EH (cell line): ENCODE results near the gene CHST7.
"Not testable (repeated sequence)": the region's sequence is repeated elsewhere in the genome, so short reads cannot be mapped to it uniquely, and the experiment has no call there.

ENCODE experiments used
- DNase-seq: peaks from one replicate; pipeline ENCODE4 v3.0.0-alpha.2; 2015; ENCODE audit warnings: low read depth

Gene CHST7

DNA sequence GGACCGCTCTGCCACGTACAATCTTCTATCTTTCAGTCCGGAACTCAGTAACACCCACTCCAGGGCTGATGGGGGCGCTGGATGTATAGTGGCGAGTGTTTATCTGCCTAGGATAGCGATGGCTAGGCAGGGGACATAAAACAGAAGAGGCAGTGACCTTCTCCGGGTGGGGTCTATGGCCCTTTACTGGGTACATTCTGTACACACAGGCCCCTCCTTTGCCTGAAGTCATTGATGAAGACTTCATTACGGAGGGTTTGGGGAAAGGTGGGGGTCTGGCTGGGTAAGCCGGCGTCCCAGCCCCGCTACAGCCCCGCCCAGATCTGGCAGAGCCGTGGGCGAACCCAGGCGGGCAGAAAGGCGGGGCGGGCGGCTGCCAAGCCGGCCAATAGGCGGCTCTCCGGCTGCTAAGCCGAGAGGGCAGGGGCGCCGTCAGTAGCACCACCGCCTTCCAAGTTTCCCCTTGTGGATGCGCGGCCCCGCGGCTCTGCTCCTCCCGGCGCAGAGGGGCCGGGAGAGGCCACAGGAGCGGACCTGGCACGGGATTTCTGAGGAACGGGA is at the start of gene CHST7:
Gene CHST7, plus strand, starts transcription at position 435 of the 561 bp plus-strand sequence. CDS start 167 bp downstream, outside the sequence.
- DNase-seq, result peak; percentile 79

- not testable (repeated sequence) for DNase-seq
These were observed 44.9 kb upstream of the CHST7 start for GRCh38 chrX:46528640-46529039.

- DNase-seq, result not testable (repeated sequence)
These were observed 43.7 kb upstream of the CHST7 start for GRCh38 chrX:46529740-46530403.

GRCh38 chrX:46530404-46530908 is 43.1 kb upstream of the CHST7 start:
- not testable (repeated sequence) for DNase-seq

DNA sequence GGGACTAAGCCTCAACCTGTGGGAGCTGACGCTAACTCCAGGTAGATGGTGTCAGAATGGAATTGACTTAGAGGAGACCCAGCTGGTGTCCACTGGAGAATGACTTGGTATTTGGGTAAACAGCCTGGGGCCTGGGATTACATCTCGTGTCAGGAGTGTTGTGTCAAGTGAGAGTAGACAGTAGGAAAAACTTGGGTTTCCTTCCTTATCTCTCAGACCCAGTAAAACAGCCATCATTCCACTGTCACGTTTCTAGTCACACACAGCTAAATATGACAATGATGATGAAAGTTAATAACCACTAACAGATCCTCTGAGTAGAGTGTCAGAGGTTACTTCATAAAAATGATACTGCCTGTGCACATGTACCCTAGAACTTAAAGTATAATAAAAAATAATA is 42.1 kb upstream of the CHST7 start:
- DNase-seq, result no peak

GRCh38 chrX:46543441-46543840 is 30.1 kb upstream of the CHST7 start:
- DNase-seq, result no peak

- DNase-seq, result not testable (repeated sequence)
These were observed 29.0 kb upstream of the CHST7 start for GRCh38 chrX:46544527-46544926.

DNA sequence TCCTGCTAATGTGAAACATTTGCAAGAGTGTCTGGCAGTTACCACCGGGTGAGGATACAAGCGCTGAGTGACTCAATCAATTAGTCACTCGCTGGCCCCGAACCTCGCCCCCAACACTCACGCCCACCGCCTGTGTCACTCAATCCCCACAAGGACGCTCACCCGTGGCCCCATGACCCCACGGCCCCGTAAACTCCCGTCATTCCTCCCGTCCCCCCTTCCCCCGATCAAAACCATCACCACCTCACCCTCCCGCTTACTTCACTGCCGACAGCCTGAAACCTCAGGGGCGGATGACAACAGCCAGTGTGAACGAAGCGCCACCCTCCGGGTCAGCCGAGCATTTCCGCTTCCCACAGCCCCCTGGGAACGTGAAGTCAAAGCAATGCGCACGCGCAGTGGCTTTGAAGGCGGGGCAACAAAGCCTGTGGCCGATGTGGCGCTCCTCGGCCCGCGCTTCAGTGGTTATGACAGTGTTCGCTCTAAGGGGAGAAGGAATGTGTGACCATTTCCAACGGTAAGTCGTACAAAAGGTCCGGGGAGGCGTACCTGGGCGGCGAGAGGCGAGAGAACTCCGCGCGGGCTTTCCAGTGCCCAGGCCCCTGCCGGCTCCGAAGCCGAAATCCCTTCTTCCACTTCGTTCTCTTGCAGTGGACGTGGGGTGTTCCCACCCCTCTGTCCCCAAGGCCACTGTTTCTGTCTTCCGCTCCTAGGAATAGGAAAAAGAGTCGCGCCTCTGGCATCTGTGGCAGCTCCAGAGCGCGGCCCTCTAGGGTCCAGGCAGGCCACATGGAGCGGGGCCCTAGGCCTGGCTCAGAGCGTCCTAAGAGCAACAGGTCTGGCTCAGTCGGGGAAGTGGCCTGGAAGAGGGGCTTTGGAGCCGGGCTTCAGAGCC is 28.2 kb upstream of the CHST7 start, which contains the start of gene ZNF674:
Gene ZNF674, minus strand, starts transcription at position 311 of the 895 bp plus-strand sequence. CDS start 3,334 bp downstream, outside the sequence.
- peak; percentile 92 for DNase-seq

- peak; percentile 87 for DNase-seq
These were observed 25.7 kb upstream of the CHST7 start for GRCh38 chrX:46547857-46548256.

DNA sequence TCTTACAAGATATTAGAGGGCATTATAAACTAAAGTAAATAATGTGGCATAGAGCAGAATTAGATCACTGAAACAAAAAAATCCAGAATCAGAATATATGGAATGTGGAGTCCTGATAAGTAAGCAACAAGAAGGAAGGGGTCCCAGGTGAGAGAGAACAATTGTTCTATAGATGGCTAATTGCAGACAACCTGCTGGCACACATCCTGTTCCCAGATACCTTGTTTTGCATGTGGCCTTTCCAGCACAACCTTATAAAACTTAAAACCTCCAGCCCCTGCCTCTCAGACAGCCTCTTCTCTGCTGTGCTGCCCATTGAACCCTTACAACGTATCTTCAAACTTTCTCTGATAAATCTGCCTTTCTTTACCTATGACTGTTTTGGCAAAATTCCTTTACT is 23.7 kb upstream of the CHST7 start:
- no peak for DNase-seq

GRCh38 chrX:46551494-46552128 is 22.0 kb upstream of the CHST7 start:
- DNase-seq, result peak; percentile 63

DNA sequence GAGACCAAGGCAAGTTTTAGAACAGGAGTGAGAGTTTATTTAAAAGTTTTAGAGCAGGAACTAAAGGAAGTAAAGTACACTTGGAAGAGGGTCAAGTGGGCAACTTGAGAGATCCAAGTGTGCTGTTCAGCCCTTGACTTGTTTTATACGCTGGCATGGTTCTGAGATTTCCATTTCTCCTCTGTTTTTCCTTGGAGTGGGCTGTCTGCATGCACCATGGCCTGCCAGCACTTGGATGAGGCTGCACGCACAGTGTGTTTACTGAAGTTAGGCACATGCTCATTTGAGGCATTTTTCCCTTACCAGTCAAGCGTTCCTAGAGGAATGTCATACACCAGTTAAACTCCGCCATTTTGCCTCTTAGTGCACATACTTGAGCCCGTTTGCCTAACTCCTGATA is 19.6 kb upstream of the CHST7 start:
- no peak for DNase-seq

GRCh38 chrX:46554942-46555341 is 18.6 kb upstream of the CHST7 start:
- DNase-seq, result peak; percentile 43

DNA sequence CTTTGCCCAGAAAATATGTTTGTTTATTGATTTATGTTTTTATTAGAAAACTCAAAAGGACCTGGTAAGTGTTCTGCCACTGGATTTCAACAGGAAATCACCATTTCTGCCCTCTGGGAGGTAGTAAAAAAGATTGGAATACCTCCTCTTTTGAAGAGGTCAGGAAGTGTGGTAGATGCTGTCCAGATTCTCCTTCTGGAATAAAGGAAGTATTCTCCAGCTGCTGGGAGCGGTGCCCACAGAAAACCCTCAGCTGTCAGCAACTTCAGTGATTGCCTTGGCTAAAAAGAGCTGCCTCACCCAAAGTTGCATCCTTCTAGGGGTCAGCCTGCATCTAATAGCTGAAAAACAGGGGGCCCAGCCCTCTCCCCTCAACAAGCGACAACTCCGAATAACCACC is 14.5 kb upstream of the CHST7 start:
- peak; percentile 28 for DNase-seq

DNA sequence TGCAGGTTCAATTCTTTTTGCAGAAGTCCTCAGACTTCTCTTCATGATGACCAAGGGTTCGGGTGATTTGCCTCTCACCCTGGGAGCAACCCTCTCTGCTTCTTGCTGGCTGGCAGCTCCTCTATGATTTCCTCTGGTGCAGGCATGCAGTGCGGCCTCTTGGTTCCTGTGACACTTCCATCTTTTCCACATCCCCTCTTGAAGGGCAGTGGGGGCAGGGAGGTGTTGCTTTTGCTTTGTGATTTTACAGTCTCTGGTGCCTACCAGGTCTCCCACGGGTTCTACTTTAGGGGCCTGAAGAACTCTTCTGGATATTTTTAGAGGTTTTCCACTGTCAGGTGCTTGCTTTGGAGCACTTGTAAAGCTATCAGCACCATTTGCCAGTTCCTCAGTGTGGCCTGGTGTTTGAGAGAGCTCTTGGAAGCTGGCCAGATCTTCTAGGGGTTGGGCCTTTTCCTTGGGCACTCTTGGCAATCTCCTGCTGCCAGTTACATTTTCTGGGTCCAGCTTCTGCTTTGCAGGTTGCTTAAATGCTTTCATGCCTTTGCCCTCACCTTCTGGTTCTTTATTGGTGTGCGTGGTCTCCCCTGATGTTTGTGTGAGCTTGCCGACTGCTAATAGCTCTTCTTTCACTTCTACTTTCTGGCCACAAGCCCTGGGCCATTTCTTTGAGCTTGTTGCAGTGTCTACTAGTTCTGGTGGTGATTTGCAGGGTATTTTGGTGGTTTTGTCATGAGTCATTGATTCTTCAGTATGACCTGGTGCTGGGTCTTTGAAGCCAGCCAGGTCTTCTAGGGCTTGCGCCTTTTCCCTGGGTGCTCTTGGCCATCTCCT is 11.5 kb upstream of the CHST7 start:
- DNase-seq, result peak; percentile 8

- no peak for DNase-seq
These were observed 6.2 kb upstream of the CHST7 start for GRCh38 chrX:46567388-46567787.

- no peak for DNase-seq
These were observed 3.9 kb upstream of the CHST7 start for GRCh38 chrX:46569621-46570020.

DNA sequence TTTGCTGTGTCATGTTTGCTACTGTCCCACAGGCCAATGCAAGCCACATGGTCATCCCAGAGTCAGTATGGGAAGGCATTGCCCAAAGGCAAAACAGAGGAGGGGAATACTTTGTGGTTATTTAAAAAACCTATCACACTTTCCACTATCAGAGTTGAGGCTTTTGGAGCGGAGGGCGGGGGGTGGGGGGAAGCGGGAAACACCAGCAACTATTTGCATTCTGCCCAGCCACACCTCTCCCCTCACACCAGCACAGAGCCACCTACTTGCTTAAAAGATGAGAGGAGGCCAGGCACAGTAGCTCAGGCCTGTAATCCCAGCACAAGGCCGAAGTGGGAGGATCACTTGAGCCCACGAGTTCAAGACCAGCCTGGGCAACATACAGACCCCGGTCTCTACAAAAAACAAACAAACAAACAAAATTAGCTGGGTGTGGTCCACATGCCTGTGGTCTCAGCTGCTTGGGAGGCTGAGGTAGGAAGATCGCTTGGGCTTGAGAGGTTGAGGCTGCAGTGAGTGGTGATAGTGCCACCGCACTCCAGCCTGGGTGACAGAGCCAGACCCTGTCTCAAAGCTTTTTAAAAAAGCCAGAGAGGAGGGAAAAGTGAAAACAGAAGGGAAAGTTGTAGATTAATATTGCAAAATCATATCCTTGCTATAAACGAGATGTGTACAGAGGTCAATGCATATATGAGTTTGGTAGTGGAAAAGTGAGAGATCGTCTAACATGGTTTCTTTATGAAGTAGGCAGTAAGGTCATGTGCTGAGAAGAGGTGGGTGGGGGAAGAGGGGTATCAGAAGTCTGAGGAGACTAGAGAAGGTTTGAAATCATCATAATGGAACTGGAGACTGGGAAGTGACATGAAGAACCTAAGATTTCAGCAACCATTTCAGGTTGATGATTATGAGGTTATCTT is 1.9 kb upstream of the CHST7 start:
- DNase-seq, result no peak

DNA sequence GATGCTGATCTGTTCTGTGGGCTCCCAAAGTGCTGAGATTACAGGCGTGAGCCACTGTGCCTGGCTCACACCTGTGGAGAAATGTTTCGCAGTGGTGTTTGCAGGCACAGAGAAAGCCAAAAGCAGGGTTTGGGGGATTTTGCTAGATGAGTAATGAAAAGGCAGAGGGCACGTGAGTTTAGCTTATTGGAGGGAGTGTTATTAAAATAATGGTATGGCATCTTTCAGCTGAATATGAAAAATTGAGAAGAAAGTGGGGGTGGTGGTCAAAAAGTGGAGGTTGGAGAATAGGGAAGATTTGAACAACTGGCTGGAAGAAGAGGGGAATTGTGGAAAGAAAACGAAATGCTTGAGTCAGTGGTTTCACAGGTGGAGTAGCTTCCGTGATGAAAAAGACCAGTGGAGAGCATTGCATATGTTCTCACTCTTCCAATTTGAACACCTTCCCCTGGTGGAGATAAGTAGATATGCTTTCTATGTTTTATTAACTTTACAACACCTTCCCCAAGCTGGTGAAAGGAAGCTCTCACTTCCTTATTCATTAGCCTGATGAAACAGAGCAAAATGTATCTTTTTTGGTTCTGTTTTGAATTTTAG is 1.1 kb upstream of the CHST7 start:
- no peak for DNase-seq
